ENCODE data around the gene WASHC4.

Gene WASHC4

GRCh38 chr12:105206686-105207374 is 99.3 kb downstream of the WASHC4 start:
- DNase-seq (ENCODE audit: low spot score), result no peak

DNA sequence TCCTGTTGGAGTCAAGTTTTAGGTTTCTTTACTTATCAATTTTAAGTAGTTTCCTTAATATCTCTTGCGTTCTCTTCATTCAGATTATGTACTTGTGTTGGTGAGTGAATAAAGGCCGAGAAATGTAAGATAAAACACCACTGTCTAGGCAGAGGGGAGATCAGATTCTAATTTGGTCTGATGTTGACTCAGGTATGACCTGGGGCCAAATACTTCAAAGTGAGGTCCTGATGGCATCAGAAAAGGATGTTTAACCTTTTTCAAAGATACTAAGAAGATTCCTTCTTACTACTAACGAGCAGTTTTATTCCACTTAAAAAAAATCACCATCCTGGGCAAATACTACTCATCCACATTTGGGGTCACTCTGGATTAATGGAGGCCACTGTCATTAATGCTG is 101.6 kb downstream of the WASHC4 start:
- no peak for DNase-seq (ENCODE audit: low spot score)

DNA sequence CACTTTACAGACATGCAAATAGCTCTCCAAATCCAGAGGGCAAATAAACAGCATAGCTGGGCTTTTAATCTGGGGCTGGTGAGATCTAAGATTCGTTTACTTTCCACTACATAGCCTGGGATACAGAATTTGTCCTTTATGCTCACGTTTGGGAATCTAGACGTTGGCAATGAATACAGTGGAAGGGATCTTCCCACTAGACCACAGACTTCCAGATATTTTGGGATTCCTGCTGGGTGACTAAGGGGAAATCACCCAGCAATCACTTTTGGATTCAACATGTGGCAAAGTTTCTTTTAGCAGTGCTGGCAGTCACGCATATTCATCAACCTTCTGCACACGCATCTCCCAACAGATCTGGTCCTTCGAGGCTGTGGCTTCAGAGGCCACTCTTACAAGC is 104.9 kb downstream of the WASHC4 start:
- DNase-seq (ENCODE audit: low spot score), result no peak

DNA sequence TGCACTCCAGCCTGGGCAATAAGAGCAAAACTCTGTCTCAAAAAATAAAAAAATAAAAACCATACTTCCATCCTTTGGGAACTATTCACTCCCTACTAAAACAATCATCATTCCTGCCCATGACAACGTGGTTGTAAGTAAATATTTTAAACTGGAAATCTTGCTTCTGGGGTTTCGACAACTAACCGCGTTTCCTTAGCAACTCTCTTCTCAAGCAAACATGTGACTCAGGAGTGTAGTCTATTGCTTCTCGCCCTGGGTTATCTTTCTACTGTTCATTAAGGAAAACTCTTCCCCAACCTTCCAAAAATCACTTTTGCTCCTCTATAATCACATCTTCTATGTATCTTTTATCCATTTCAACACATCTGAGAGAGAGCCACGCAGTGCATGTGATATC is 106.6 kb downstream of the WASHC4 start:
- no peak for DNase-seq (ENCODE audit: low spot score)

DNA sequence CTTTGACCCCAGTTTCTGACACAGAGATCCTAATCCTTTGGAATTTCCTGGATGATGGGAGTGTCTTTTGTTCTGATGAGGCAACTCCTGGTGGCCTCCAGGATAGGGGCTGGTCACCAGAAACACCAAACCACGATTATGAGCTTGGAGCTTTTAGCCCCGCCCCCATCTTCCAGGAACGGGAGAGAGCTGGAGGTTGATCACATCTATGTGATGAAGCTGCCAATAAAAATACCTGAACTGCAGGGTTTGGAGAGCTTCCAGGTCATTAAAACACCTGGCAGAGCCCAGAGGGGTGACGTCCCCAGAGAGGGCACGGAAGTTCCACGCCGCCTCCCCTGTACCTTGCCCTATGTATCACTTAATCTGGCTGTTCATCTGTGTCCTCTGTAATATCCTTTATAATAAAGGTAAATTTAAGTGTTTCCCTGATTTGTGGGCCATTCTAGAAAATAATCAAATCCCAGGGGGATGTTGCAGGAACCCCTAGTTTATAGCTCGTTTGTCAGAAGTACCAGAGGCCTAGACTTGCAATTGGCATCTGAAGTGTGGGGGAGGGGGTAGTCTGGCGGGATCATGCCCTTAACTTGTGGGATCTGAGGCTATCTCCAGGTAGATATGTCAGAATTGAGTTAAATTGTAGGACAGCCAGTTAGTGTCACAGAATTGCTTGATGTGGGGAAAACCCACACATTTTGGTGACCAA is 107.3 kb downstream of the WASHC4 start:
- DNase-seq (ENCODE audit: low spot score), result no peak

DNA sequence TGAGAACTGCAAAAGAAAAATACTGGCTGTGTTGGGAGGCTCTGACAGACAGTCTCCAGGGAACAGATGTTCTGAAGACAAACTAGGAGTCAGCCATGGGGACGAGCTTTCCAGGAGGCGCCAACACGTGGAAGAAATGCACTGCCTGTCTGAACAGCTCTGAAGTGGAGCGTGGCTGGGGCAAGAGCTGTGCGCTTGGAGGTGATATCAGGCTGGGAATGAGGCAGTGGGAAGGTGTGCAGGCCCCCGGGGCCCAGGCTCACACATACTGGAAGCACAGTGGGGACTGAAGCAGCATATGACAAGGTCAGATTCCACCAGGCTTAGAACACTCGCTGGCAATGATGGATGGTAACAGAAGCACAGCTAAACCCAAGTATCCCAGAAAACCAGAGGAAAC is 110.9 kb downstream of the WASHC4 start:
- DNase-seq (ENCODE audit: low spot score), result no peak
